HG03571 (cell line): ENCODE results near the gene ETNK2.

Experiments used
- ATAC-seq: cut with Tn5 transposase; IDR thresholded peaks from one replicate; pipeline ENCODE4 v1.9.1; 2021; ENCODE audit not compliant: unreplicated experiment

Gene ETNK2, protein sequence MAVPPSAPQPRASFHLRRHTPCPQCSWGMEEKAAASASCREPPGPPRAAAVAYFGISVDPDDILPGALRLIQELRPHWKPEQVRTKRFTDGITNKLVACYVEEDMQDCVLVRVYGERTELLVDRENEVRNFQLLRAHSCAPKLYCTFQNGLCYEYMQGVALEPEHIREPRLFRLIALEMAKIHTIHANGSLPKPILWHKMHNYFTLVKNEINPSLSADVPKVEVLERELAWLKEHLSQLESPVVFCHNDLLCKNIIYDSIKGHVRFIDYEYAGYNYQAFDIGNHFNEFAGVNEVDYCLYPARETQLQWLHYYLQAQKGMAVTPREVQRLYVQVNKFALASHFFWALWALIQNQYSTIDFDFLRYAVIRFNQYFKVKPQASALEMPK

DNA sequence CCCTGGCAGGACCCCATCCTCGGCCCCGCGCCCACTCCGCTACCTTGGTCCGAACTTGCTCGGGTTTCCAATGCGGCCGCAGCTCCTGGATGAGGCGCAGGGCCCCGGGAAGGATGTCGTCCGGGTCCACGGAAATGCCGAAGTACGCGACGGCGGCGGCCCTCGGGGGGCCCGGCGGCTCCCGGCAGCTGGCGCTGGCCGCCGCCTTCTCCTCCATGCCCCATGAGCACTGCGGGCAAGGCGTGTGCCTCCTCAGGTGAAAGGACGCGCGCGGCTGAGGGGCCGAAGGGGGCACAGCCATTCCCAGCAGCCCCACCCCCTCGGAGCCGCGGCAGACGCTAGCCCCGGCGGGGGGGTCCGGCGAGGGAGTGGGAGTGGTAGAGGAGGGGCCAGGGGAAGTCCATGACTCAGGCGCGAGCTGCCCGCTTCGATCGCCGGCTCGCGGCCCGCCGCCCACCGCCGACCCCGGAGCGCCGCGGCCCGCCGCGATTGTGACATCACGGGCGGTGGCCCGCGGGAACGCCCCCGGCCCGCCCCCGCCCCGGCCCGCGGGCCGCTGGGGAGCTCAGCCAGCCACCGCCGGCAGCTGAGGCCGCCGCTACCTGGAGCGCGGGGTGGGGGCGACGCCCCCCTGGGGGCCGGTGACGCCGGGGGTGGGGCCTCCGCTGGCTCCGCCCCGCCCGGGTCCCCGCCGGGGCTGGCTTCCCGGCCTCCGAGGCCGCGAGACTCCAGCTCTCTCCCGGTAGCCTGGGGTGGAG, at the start of gene ETNK2:
ETNK2 (minus strand) TSS at position 493 of the 758 bp plus-strand sequence; CDS start at position 301, 192 bp downstream.
- no peak for ATAC-seq

DNA sequence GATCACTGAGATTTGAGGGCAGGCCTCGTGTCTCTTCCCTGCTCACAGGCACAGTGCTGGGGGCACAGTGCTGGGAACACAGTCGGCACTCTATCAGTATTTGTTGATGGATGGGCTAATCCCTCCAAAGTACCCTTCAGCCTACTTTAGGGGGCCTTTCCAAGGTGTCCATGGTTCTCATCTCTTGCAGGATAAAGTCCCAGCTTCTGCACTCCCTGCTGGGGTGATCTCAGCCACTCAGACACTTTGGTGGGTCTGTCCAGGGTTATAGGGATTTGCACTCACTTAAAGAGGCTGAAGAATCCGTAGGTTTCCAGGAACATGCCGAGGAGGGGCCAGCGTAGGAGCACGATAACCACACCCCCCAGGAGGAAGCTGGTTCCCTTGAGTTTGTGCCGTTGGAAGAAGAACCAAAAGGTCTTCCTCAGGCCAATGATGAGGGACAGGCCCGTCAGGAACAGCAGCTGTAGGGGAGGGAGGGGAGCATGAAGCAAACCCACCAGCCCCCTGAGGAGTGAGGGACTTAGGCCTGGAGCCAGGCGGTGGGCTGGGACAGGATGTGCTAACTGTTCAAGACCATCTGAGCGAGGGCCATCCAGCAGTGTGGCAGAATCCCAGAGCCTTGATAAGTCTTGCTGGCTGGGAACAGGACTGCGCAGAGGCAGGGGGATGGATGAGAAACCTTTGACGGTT, 49.6 kb upstream of the ETNK2 start:
- ATAC-seq: no peak

DNA sequence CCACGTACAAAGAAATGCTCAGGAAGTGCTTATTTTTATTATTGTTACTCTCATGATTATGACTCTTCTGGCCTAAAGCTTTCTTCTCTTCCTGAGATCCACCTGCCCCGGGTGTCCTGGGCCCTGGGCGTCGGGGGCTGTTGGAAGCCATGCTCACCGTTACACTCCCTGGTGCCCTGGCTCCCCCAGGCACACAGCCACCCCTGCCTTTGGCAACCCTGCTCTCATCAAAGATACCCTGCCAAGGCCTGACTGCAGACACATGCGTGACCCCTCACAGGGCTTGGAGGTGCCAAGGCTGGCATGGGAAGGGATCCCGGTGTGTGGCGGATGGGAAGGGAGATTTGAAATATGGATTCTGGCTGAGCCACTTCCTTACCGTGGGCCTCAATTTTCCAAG, 47.7 kb upstream of the ETNK2 start:
- no peak for ATAC-seq

DNA sequence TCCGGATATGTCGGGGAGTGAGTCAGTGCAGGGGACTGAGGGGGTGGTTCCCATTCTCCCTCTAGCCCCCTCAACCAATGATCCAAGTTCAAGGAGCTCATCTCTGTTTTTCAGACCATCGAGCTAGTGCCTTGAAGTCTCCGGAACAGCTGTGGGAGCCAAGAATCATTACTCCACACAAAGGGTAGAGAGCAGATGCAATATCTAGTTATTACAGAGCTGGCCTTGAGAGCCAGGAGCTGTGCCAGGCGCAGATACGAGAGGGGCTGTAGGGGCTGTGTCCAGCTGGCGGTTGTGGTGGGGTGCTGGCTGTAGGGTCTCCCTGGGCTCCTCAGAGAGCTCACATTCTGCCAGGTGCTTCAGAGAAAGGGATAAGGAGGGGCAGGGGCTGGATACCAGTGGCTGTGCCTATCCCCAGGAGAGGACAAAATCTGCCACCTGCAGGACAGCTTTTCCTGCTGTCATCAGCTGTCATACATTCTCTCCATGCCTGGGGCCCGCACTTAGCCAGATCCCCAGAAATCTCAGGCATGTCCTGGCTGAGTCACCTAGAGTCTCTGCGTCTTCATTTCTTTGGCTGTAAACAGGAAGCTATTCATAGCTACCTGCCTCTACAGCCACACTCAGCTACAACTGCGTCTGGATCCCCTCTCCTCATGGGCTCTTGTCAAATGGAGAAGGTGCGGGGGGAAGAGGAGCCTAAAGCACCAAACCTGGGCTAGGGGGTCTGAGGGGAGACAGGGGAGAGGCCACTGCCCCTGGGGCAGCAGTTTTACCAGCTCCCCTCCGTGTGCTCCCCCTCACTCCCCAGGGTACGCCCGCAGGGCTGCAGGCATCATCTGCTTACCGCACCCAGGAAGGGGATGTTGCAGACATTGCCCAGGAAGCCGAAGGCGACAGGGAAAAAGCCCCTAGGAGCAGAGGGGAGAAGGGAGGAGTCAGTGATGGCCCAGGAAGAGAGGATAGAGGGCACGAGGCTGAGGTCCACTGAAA, 46.8 kb upstream of the ETNK2 start:
- no peak for ATAC-seq

DNA sequence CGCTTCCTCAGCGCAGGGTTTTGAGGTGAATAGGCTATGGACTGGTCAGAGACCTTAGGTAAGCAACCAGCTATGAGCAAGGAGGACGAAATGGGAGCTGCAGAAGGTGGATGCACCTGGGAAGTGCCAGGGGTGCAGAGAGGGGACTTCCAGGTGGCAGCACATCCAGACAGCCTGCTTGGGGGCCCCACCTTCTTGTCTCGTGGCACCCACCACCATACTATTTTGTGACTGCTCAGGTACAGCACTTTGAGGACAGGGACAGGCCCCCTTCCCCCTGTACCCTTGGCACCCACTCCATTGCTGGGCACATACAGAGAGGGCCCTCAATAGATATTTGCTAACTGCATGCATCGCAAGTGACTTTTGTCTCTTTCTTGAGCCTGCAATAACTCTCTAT, 45.2 kb upstream of the ETNK2 start:
- no peak for ATAC-seq

DNA sequence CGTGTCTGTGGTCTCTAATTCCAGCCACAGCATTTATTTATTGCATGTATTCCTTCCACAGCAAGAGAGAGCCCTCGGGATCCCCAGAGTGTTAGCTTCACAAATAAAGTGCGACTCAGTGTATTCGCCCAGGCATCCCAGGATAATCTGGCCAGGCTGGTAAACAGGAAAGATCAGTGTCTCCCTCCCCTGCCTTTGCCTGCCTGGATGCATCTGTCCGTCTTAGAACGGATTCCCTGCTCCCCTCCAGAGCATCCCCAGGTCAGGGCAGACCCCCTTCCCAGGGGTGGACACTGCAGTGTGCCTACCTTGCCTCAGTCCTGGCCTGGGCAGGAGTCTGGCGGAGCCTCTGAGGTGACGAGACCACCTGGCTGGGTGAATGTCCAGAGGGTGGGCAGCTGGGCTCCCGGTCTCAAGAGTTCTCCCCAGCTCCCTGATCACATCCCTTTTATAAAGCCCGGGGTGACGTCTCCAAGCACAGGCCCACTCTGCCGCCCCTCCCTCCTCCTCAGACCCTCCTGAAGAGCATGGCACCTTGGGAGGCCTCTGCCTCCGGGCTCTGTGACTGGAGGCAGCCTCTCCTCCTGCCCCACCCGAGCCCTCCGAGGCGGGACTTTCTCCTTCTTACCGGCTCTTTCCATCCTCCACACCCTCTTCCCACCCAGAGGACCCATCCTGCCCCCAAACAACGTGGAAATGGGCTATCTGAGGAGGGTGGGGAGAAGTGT, 44.4 kb upstream of the ETNK2 start, which contains the start of gene KISS1:
KISS1 (minus strand) TSS at position 424 of the 728 bp plus-strand sequence. CDS start 3,615 bp downstream, outside the sequence.
- ATAC-seq: no peak

DNA sequence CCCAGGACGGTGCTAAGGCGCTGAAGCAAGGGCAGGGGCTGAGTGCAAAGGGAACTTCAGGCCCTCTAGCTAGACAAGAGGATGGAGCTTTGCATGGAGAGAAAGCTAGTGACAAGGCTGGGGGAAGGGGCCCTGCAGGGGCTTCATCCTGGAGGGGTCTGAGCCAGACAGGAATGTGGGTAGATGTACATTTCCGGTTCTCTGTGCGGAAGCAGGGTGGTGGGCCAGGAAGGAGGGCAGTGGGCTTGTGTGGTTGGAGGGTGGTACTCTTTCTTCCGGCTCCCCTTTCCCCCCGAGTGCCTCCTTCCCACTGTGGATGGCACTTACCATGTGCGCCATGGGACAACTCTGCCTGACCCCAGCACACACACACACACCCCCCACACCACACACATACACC, 42.9 kb upstream of the ETNK2 start:
- ATAC-seq: no peak

DNA sequence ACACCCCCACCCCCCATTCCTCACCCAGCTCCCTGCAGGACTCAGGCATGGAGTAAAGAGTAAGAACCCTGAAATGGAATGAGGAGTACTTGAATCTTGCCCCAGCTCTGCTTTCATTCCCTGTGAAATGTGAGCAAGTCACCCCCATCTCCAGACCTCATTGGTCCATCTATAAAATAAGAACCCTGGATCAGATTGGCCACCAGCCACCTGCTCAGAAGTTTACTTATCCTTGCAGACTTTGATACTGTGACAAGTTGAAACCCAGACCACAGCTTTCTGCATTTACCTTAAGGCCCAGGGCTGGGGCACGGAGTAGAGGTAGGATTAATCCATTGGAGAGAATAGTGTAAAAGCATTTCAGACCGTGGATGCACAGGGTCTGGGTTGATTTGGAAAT, 42.2 kb upstream of the ETNK2 start:
- no peak for ATAC-seq

DNA sequence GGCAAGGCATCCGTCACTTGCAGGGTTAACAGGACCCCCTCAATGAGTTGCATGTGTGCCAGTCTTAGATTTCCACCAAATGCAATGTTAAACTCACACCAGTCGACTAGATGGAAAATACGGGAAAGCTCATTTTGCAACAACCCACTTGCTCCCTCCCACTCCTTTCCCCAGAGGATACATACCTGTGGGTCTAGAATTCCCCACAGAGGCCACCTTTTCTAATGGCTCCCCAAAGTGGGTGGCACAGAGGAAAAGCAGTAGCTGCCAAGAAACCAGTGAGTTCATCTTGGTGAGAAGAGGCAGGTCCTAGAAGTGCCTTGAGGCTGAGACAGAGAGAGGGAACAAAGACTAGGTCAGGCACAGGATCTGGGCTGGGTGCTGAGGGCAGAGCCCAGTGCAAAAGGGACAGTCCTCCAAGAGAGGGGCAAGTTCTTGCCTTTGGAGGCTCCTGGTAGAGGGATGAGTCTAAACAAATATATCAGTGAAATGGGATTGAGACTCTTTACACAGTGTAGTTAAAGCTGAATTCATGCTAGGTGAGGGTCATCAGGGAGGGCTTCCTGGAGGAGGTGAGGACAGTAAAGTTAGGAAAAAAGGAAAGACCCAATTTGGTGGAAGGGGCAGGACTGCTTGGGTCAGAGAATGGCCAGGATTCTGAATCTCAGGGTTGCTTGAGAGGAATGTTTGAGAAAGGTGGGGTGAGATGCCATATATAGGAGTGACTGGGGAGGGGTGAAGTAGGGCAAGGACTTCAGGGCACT, 40.9 kb upstream of the ETNK2 start:
- ATAC-seq: no peak

DNA sequence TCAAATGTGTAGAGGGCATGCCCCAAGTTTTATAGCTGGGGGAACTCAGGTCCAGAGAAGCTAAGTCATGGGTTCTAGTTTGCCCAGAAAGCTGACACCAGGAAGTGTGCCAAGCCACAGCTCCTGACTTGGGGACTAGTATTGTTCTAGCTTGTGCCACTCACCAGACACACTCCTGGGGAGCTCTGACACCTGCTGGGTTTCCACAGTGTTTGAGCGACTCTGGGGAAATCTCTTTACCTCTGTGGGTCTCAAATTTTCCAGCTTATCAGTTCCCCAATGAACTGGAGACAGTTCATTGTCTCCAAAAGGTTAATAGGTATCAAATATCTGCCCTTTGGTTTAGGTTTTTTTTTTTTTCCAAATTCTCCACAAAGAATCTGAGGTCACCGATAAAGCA, 40.2 kb upstream of the ETNK2 start:
- no peak for ATAC-seq

DNA sequence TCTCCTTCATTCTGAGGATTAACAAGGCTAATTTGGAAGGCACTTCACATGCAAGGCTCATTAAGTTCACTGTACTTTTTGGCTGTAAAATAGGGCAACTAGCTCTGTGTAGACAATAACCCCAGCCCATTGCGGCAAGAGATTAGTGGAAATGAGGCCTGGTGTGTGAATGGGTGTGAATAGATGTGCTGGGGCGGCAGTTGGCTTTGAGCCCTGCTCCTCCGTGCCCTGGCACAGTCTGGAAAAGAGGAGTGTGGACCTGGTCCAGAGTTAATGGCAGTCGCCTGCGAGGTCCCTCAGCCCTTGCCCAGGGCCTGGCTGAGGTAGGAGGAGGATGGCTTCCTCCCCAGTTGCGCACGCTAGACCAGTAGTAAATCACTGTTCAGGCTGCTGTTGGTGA, 39.6 kb upstream of the ETNK2 start:
- ATAC-seq: no peak

DNA sequence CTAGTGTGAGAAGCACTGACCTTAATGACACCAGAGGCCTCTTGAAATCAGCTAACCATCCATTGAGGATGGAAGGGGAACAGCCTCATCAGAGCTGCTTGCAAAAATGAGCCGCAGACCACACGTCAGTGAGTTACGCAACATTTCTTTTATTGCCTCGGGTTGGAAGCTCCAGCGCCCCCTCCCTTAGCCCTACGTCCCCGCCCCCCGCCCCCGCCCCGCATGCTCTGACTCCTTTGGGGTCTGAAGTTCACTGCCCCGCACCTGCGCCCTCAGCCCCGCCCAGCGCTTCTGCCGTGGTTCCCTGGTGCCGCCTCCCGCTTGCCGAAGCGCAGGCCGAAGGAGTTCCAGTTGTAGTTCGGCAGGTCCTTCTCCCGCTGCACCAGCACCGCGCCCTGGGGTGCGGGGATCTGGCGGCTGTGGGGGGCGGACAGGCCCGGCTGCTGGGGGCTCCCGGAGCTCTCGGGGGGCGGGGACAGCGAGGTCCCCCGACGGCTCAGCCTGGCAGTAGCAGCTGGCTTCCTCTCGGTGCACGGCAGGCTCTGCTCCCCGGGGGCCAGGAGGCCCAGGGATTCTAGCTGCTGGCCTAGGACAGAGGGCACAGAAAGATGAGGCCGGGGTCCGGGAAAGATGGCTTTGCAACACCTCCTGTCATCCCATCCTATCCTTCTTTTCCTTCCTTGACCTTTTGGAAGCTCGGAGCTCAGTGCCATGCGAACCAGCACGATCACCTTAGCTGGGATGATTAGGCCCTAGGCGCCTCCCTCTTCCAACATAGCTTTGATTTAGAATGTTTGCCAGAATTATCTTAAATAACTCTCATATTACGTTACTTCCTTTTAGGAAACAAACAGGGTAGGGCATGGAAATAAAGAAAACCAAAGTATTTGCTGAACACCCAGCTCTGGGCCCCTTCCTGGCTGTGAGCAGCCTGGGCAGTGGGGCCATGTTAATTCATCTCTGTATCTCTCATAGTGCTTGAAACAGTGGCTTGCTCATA, 38.7 kb upstream of the ETNK2 start:
- no peak for ATAC-seq

DNA sequence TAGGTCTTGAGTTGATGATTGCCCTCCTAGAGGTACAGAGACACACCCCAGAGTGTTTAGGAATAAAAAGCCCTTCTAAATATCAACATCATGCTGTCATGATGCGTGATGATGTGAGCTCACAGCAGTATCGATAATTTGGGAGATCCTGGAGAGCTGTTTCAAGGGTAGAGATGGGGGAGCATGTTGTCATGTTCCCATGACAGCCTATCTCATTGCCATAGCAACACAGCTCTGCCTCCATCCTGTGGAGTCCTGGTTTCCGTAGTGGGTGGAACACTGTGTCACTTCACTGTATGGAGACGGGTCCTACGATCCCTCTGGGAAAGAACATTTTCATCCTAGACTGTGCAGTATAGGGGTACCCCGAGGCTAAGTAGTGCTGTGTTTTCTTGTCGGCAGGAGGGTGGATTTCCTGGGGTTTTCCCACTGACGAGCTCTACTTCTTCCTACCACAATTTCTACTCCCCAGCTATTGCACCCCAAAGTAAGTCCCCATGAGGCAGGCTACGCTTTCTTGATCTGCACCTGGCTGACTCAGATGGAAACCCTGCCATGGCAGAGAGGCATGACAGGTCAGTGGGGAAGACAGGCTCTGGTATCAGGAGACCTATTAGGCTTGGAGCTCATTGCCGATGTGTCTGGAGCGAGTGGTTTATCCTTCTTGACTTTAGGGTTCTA, 37.3 kb upstream of the ETNK2 start:
- no peak for ATAC-seq

DNA sequence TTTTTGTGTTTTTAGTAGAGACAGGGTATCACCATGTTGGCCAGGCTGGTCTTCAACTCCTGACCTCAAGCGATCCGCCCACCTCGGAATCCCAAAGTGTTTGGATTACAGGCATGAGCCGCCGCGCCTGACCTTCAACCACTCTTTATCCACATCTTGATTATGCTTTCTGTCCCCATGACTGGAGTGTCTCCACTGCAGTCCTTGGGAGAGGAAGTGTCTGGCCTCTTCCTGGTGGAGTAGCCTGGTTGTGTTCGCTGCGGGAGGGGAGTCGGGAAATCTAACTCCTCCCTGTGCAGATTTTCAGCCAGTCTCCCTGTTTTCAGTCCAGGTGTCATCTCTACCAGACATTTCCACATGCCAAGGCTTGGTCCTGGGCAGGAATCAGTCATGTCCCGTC, 34.8 kb upstream of the ETNK2 start:
- ATAC-seq: no peak

DNA sequence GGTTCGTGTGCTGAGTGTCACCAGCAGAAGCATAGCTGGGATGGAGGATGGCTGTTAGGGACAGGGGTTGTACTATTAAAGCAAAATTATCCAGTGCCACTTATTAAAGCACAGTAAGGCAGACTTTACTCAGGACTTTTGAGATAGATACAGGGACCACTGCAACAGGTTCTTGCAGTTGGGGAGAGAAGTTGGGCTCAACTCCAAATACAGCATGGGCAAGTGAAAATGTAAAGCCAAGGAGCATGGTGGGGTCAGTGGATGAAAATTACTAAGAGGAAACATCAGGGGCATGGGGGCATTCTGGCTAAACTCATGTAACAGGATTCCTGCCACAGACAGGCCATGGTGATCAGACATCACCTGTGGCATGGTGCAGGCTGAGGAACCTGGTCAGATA, 29.3 kb upstream of the ETNK2 start:
- ATAC-seq: no peak

DNA sequence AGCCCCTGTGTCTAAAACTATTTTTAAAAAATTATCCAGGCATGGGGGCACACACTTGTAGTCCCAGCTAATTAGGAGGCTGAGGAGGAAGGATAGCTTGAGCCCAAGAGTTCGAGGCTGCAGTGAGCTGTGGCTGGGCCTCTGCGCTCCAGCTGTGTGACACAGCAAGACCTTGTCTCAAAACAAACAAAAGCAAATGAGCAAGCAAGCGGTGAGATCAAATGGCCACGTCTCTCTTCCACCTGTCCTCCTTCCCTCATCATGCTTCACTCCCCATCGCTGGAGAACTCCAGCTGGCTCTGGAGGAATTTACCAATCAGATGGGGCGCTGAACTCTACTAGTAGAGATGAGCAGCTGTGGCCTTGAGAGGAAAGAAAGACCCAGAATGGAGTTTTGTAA, 28.3 kb upstream of the ETNK2 start:
- ATAC-seq: no peak
